ENCODE results near the gene MAGI2. TPM values are rescaled to one million over a fixed set of nuclear protein-coding genes. Genes with fewer than 3 reads are reported as not detected.

MAGI2 gene
- polyA plus RNA-seq, 3 donors, result 0.03 to 0.11 TPM; not detected in 1

DNA sequence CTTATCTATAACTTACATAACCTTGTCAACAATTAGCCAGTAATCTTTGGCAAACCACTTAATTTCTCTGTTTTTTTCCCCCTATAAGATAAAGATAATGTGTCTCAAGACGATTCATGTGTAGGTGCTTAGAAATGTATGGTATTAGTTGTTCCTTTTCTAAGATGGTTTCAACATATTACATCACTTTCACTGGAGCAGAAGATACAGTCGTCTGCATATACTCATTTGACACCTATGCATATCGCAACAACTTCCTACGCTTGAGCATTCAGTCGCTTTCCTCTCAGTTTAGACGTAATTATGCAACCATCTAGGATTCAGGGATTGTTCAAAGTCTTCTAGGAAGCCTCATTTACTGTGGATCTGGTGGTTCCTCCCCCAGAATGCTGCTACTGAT, 1258.2 kb downstream of the MAGI2 start:
- H3K27me3 Mint-ChIP-seq (ENCODE audit: low read depth in 3 of 3), result peaks cover 0 to 2% (median 0%) of the 10 kb centered on the region in 3 donors
- Histone ChIP-seq H3K4me2 (replicated peaks; ENCODE audit: extremely low read depth, low read length, poor library complexity, severe bottlenecking) (no peak overlapping the region), H3K79me2 (ENCODE audit: insufficient read depth, low read length) (no peaks in the 10 kb centered on the region), H3K27ac (ENCODE audit: low read depth in 1 of 2, low read length in 2 of 2) (no peak overlapping the region), H4K20me1 (ENCODE audit: insufficient read depth, low read length) (no peaks in the 10 kb centered on the region), H3K4me1 (ENCODE audit: control insufficient read depth in 1 of 2, insufficient read depth in 2 of 2, low read length in 2 of 2) (no peaks in the 10 kb centered on the region), H3K9ac (ENCODE audit: insufficient read depth, low read length, poor library complexity, severe bottlenecking) (no peak overlapping the region), H3K36me3 (replicated peaks in 1 of 2; ENCODE audit: control insufficient read depth in 1 of 2, insufficient read depth in 2 of 2, low read length in 2 of 2) (no peaks in the 10 kb centered on the region), H2AFZ (ENCODE audit: insufficient read depth, low read depth, low read length, poor library complexity, severe bottlenecking) (no peak overlapping the region), H3K27me3 (ENCODE audit: control insufficient read depth in 2 of 2, insufficient read depth in 2 of 2, low read length in 2 of 2) (no peaks in the 10 kb centered on the region), H3K4me3 (replicated peaks in 1 of 3; ENCODE audit: low read depth in 2 of 3, low read length in 3 of 3) (no peak overlapping the region), H3K9me3 (replicated peaks in 1 of 2; ENCODE audit: control insufficient read depth in 1 of 2, insufficient read depth in 1 of 2, low read length in 2 of 2) (peaks cover 0 to 4% of the 10 kb centered on the region in 2 donors)
- H3K27ac Mint-ChIP-seq, result no peak overlapping the region
- H3K9me3 Mint-ChIP-seq, result peaks cover 0 to 6% (median 3%) of the 10 kb centered on the region in 7 donors
- DNase-seq, result no peak
- H3K36me3 Mint-ChIP-seq, result no peaks in the 10 kb centered on the region
- no peak overlapping the region for H3K4me3 Mint-ChIP-seq
- intact Hi-C loops (cut with micrococcal nuclease), result no loop called here
- TF ChIP-seq, protein P1, sequence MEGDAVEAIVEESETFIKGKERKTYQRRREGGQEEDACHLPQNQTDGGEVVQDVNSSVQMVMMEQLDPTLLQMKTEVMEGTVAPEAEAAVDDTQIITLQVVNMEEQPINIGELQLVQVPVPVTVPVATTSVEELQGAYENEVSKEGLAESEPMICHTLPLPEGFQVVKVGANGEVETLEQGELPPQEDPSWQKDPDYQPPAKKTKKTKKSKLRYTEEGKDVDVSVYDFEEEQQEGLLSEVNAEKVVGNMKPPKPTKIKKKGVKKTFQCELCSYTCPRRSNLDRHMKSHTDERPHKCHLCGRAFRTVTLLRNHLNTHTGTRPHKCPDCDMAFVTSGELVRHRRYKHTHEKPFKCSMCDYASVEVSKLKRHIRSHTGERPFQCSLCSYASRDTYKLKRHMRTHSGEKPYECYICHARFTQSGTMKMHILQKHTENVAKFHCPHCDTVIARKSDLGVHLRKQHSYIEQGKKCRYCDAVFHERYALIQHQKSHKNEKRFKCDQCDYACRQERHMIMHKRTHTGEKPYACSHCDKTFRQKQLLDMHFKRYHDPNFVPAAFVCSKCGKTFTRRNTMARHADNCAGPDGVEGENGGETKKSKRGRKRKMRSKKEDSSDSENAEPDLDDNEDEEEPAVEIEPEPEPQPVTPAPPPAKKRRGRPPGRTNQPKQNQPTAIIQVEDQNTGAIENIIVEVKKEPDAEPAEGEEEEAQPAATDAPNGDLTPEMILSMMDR (IDR thresholded peaks at IDR 0.05), result no peak
- WGBS (ENCODE audit: insufficient coverage), result 88% methylated on average over 4 of the region's 6 CpGs
- no peaks in the 10 kb centered on the region for H3K4me1 Mint-ChIP-seq

DNA sequence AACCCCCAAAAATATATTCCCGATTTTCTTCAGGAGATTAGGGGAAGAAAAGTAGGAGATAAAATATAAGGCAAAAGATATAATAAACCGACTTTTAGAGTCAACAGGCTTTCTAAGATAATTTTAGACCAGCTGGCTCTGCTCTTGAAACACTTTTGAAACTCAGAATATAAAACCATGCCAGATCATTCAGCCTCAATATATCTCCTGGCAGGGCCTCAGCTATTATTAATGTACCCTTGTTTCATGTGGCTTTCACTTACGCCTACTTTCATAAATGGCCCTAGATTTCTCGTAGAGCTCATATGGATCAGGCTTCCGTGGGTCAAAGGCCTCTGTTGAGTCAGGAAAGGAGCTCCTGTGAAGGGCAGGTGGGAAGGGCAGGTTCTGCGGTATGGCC, 1258.9 kb downstream of the MAGI2 start:
- H2AFZ ChIP-seq (ENCODE audit: insufficient read depth, low read depth, low read length, poor library complexity, severe bottlenecking), result no peak overlapping the region
- Mint-ChIP-seq H3K4me3 (no peak overlapping the region), H3K4me1 (no peaks in the 10 kb centered on the region), H3K36me3 (no peaks in the 10 kb centered on the region), H3K27ac (peak overlapping the region in 1 of 7 donors; percentile 54), H3K9me3 (peaks cover 0 to 6% (median 3%) of the 10 kb centered on the region in 7 donors), H3K27me3 (ENCODE audit: low read depth in 3 of 3) (peaks cover 0 to 2% (median 0%) of the 10 kb centered on the region in 3 donors)
- no peaks in the 10 kb centered on the region for H3K4me1 ChIP-seq (ENCODE audit: control insufficient read depth in 1 of 2, insufficient read depth in 2 of 2, low read length in 2 of 2)
- H3K36me3 ChIP-seq (replicated peaks in 1 of 2; ENCODE audit: control insufficient read depth in 1 of 2, insufficient read depth in 2 of 2, low read length in 2 of 2), result no peaks in the 10 kb centered on the region
- no peak overlapping the region for H3K4me2 ChIP-seq (replicated peaks; ENCODE audit: extremely low read depth, low read length, poor library complexity, severe bottlenecking)
- peaks cover 0 to 4% of the 10 kb centered on the region in 2 donors for H3K9me3 ChIP-seq (replicated peaks in 1 of 2; ENCODE audit: control insufficient read depth in 1 of 2, insufficient read depth in 1 of 2, low read length in 2 of 2)
- intact Hi-C loops (cut with micrococcal nuclease), result no loop called here
- TF ChIP-seq, protein P1 (IDR thresholded peaks at IDR 0.05), result no peak
- no peak overlapping the region for H3K4me3 ChIP-seq (replicated peaks in 1 of 3; ENCODE audit: low read depth in 2 of 3, low read length in 3 of 3)
- no peaks in the 10 kb centered on the region for H3K27me3 ChIP-seq (ENCODE audit: control insufficient read depth in 2 of 2, insufficient read depth in 2 of 2, low read length in 2 of 2)
- DNase-seq, result no peak
- H3K79me2 ChIP-seq (ENCODE audit: insufficient read depth, low read length), result no peaks in the 10 kb centered on the region
- no peaks in the 10 kb centered on the region for H4K20me1 ChIP-seq (ENCODE audit: insufficient read depth, low read length)
- no peak overlapping the region for H3K9ac ChIP-seq (ENCODE audit: insufficient read depth, low read length, poor library complexity, severe bottlenecking)
- WGBS (ENCODE audit: insufficient coverage), result 95% methylated on average over 3 of the region's 6 CpGs
- no peak overlapping the region for H3K27ac ChIP-seq (ENCODE audit: low read depth in 1 of 2, low read length in 2 of 2)

All from CD14-positive monocyte (primary cell).